KMS-11 (cell line): ENCODE results near the gene DTHD1.

Source experiments
- H2AFZ ChIP-seq: fragments of 200-600 bp; sonication (generic); 2 replicates; pipeline ENCODE4 v1.6.1; 2016; ENCODE audit warnings: antibody characterized with exemption, mixed run types, low read depth
- H3K27ac ChIP-seq: fragments of 200-600 bp; sonication (generic); 2 replicates; pipeline ENCODE4 v1.6.1; 2016; ENCODE audit warnings: mild to moderate bottlenecking, mixed run types
- H3K27me3 ChIP-seq: fragments of 200-600 bp; sonication (generic); 2 replicates; pipeline ENCODE4 v1.6.1; 2017; ENCODE audit warnings: mild to moderate bottlenecking, low read depth, mixed run types, moderate library complexity; ENCODE audit not compliant: insufficient read depth
- H3K36me3 ChIP-seq: fragments of 200-600 bp; sonication (generic); 2 replicates; pipeline ENCODE4 v1.6.1; 2017; ENCODE audit warnings: mild to moderate bottlenecking, mixed run types; ENCODE audit not compliant: insufficient read depth
- H3K4me1 ChIP-seq: fragments of 200-600 bp; sonication (generic); 2 replicates; pipeline ENCODE4 v1.6.1; 2016; ENCODE audit warnings: mild to moderate bottlenecking, low read depth, mixed run types; ENCODE audit not compliant: poor library complexity, severe bottlenecking
- H3K4me2 ChIP-seq: fragments of 200-600 bp; sonication (generic); 2 replicates; pipeline ENCODE4 v1.7.0; 2016; ENCODE audit warnings: mild to moderate bottlenecking, mixed run types
- H3K4me3 ChIP-seq: fragments of 200-600 bp; sonication (generic); IDR thresholded peaks from 2 replicates; pipeline ENCODE4 v1.6.1; 2017; ENCODE audit warnings: low read depth, low read length, mixed read lengths; ENCODE audit not compliant: insufficient read depth
- H3K79me2 ChIP-seq: fragments of 200-600 bp; sonication (generic); 2 replicates; pipeline ENCODE4 v1.6.1; 2016; ENCODE audit warnings: low read depth, mixed run types; ENCODE audit not compliant: insufficient read depth
- H3K9ac ChIP-seq: fragments of 200-600 bp; sonication (generic); 2 replicates; pipeline ENCODE4 v1.6.1; 2016; ENCODE audit warnings: mild to moderate bottlenecking, mixed run types
- H4K20me1 ChIP-seq: fragments of 200-600 bp; sonication (generic); 2 replicates; pipeline ENCODE4 v1.6.1; 2016; ENCODE audit warnings: mild to moderate bottlenecking, mixed run types; ENCODE audit not compliant: insufficient read depth
- TF ChIP-seq, protein P1 (sequence below): fragments of 200-600 bp; sonication (generic); conservative IDR thresholded peaks from 2 replicates; pipeline ENCODE4 v1.6.1; 2017; ENCODE audit warnings: low read depth, mild to moderate bottlenecking, antibody characterized with exemption, low read length, moderate library complexity, mixed read lengths

DTHD1 gene

DNA sequence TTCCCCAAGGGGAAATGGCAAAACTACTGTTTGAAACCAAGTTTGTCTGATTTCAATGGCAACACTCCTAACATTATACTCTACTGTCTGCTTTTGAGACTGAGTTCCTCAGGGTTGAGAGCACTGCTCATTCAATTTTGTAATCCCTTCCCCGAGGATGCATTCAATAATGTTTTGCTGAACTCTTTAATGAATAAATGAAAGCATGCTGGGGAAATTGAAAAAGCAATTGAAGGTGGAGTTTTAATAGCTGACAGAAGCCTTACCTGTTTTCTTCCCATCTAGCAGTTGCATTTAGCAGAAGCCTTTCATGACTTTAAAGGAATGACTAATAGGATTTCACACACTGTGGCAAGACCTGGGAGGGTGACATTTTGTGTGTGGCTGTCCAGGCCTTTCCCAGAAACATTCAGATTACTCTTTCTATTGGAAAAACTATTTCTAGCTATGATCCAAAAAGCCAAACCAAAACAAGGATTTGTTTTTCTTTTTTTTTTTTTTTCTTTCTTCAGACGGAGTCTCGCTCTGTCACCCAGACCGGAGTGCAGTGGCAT lies 45.1 kb downstream of the DTHD1 start:
- Histone ChIP-seq H3K27ac (no peak overlapping the region), H3K9ac (no peak overlapping the region), H2AFZ (no peak overlapping the region), H3K27me3 (no peaks in the 10 kb centered on the region), H4K20me1 (no peaks in the 10 kb centered on the region), H3K4me1 (peaks cover 10% of the 10 kb centered on the region), H3K36me3 (no peaks in the 10 kb centered on the region), H3K4me2 (no peak overlapping the region), H3K4me3 (no peak overlapping the region), H3K79me2 (no peaks in the 10 kb centered on the region)
- TF ChIP-seq, protein P1, sequence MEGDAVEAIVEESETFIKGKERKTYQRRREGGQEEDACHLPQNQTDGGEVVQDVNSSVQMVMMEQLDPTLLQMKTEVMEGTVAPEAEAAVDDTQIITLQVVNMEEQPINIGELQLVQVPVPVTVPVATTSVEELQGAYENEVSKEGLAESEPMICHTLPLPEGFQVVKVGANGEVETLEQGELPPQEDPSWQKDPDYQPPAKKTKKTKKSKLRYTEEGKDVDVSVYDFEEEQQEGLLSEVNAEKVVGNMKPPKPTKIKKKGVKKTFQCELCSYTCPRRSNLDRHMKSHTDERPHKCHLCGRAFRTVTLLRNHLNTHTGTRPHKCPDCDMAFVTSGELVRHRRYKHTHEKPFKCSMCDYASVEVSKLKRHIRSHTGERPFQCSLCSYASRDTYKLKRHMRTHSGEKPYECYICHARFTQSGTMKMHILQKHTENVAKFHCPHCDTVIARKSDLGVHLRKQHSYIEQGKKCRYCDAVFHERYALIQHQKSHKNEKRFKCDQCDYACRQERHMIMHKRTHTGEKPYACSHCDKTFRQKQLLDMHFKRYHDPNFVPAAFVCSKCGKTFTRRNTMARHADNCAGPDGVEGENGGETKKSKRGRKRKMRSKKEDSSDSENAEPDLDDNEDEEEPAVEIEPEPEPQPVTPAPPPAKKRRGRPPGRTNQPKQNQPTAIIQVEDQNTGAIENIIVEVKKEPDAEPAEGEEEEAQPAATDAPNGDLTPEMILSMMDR: no peak

DNA sequence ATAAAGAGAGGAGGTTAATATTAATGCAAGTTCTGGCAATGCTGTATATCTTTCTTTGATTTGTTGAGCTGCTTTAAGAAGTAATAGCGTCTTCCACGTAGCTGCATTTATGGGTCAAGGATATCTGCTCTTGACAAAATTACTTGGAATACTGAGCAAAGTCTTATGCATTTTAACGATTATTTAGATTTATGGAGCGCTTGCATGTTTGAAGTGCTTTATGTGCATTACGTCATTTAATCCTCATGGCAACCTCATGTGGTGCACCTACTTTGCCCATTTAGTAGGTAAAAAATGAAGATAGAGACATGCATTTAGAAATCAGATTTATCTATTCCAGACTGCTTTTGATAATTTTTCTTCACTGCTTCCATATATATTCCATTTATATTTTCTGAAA lies 46.0 kb downstream of the DTHD1 start:
- Histone ChIP-seq H4K20me1 (no peaks in the 10 kb centered on the region), H3K4me2 (no peak overlapping the region), H3K36me3 (no peaks in the 10 kb centered on the region), H3K27me3 (no peaks in the 10 kb centered on the region), H3K79me2 (no peaks in the 10 kb centered on the region), H3K9ac (no peak overlapping the region), H3K4me1 (peaks cover 10% of the 10 kb centered on the region), H3K27ac (no peak overlapping the region), H2AFZ (no peak overlapping the region), H3K4me3 (no peak overlapping the region)
- TF ChIP-seq, protein P1: no peak

DNA sequence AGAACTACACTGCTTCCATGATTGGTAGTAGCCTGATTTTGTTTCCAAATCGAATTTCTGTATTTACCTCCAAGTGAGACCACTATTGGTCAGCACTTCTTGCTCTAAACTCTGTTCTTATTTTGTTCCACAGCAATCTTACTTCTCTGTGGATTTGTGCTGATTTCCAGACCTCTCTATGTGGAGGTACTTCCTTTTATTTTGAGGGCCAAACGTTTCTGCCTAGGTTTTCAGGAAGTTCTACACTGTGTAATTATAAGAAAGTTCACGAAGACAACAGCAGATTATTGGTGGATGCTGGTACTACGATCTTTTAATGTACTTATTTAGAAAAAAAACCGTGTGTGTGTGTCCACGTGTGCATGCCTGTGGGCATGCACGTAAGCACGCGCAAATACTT lies 46.7 kb downstream of the DTHD1 start:
- H4K20me1 ChIP-seq: no peaks in the 10 kb centered on the region
- H3K27ac ChIP-seq: no peak overlapping the region
- H3K9ac ChIP-seq: no peak overlapping the region
- no peaks in the 10 kb centered on the region for H3K36me3 ChIP-seq
- no peaks in the 10 kb centered on the region for H3K79me2 ChIP-seq
- H3K27me3 ChIP-seq: no peaks in the 10 kb centered on the region
- peaks cover 10% of the 10 kb centered on the region for H3K4me1 ChIP-seq
- no peak overlapping the region for H3K4me3 ChIP-seq
- no peak overlapping the region for H2AFZ ChIP-seq
- TF ChIP-seq, protein P1: no peak
- no peak overlapping the region for H3K4me2 ChIP-seq

DNA sequence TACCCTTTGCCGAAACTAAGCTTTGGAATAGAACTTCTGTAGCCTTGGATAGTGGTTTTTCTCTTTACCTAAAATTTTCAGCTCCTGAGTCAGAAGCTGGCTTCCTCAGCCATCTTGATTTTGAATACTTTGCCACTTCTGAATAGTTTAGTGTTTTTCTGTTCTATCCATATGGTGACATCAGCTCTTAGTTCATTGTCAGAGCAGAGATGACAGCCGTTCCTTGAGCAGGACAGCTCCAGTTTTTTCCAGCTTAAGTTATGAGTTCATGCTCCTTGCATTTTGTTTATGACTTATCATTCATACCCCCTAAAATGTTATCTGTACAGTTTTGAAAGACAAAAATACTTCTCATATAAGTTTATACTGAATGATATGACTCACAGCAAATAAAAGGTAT lies 47.8 kb downstream of the DTHD1 start:
- Histone ChIP-seq H2AFZ (no peak overlapping the region), H3K27ac (no peak overlapping the region), H3K4me2 (no peak overlapping the region), H3K27me3 (no peaks in the 10 kb centered on the region), H3K36me3 (no peaks in the 10 kb centered on the region), H3K79me2 (no peaks in the 10 kb centered on the region), H3K9ac (no peak overlapping the region), H3K4me3 (no peak overlapping the region), H4K20me1 (no peaks in the 10 kb centered on the region), H3K4me1 (peaks cover 10% of the 10 kb centered on the region)
- TF ChIP-seq, protein P1: no peak

DNA sequence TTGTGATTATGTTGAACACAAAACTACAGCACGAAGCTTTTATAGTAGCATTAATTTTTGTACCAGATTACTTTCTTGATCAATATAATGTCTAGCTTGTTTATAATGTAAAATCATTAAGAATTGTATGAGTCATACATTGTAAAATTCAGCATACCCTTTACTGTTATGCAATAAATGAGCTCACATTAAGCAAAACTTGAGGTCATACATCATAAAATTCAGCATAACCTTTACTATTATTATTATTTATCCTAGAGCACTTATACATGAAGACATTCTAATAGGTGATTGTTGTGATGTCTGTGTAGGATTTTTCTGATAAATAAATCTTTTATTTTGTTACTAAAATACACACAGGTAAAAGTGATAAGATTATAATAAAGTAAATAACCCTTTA lies 49.4 kb downstream of the DTHD1 start:
- H3K4me1 ChIP-seq: peaks cover 2% of the 10 kb centered on the region

More for the DNA sequence above, 49.4 kb downstream of the DTHD1 start:
- Histone ChIP-seq H3K27ac (no peak overlapping the region), H3K27me3 (no peaks in the 10 kb centered on the region), H2AFZ (no peak overlapping the region), H3K36me3 (no peaks in the 10 kb centered on the region), H4K20me1 (no peaks in the 10 kb centered on the region), H3K79me2 (no peaks in the 10 kb centered on the region), H3K4me2 (no peak overlapping the region), H3K4me3 (no peak overlapping the region), H3K9ac (no peak overlapping the region)
- TF ChIP-seq, protein P1: no peak
